HepG2 (cell line): Measurements from ENCODE around the gene KIF19. TPM values are rescaled to one million over a fixed set of nuclear protein-coding genes. Genes with fewer than 3 reads are reported as not detected.
A peak's percentile ranks its signal among the peaks of the same experiment; 100 is the strongest.

Experiments used
- CTCF ChIP-seq: sonication (generic); formaldehyde crosslinking; IDR thresholded peaks from 2 replicates; pipeline ENCODE4 v1.5.0; 2020; ENCODE audit warnings: mild to moderate bottlenecking, missing genetic modification reagents, moderate library complexity
- ETV5 ChIP-seq: IDR thresholded peaks from 2 replicates; pipeline ENCODE4 v1.6.1; 2018; ENCODE audit warnings: missing biosample characterization, missing genetic modification reagents, inconsistent platforms, borderline replicate concordance
- PAX8 ChIP-seq: sonication (generic); formaldehyde crosslinking; IDR thresholded peaks from 2 replicates; pipeline ENCODE4 v1.8.0; 2022; ENCODE audit warnings: mild to moderate bottlenecking, missing genetic modification reagents, borderline replicate concordance
- SUZ12 ChIP-seq: fragments of 150-350 bp; IDR thresholded peaks from 2 replicates; pipeline ENCODE4 v1.6.1; 2014; ENCODE audit warnings: low read depth, low read length
- THRA ChIP-seq: sonication (generic); formaldehyde crosslinking; IDR thresholded peaks from 2 replicates; pipeline ENCODE4 v1.4.0; 2020; ENCODE audit warnings: missing genetic modification reagents, borderline replicate concordance
- TP53 ChIP-seq: sonication (generic); formaldehyde crosslinking; conservative IDR thresholded peaks from 2 replicates; pipeline ENCODE4 v1.4.0; 2020; ENCODE audit warnings: missing genetic modification reagents
- ZNF121 ChIP-seq: sonication (generic); formaldehyde crosslinking; IDR thresholded peaks from 2 replicates; pipeline ENCODE4 v1.5.0; 2020; ENCODE audit warnings: mild to moderate bottlenecking, missing genetic modification reagents
- ZNF280B ChIP-seq: sonication (generic); formaldehyde crosslinking; IDR thresholded peaks from 2 replicates; pipeline ENCODE4 v1.5.0; 2020; ENCODE audit warnings: missing genetic modification reagents, mild to moderate bottlenecking, borderline replicate concordance
- ZNF281 ChIP-seq: sonication (generic); formaldehyde crosslinking; IDR thresholded peaks from 2 replicates; pipeline ENCODE4 v1.4.0; 2020; ENCODE audit warnings: missing genetic modification reagents, borderline replicate concordance
- ZNF34 ChIP-seq: sonication (generic); formaldehyde crosslinking; IDR thresholded peaks from 2 replicates; pipeline ENCODE4 v1.4.0; 2020; ENCODE audit warnings: mild to moderate bottlenecking, missing genetic modification reagents, borderline replicate concordance
- ZNF609 ChIP-seq: sonication (generic); formaldehyde crosslinking; IDR thresholded peaks from 2 replicates; pipeline ENCODE4 v1.4.0; 2020; ENCODE audit warnings: mild to moderate bottlenecking, missing genetic modification reagents, borderline replicate concordance
- polyA plus RNA-seq, 8 experiments: library from polyadenylated mRNA; depleted of rRNA in 3 of 8; stranded (reverse) in 7 of 8; unstranded in 1 of 8; fragments of >200 nt; fragmentation: Illumina TruSeq in 4 of 8; extraction: Trizol in 4 of 8; gene quantifications; 2 replicates each; pipeline versions ENCODE4 v1.2.1 to v1.2.3, GENCODE V29; 2011 to 2016; ENCODE audit warnings: low read depth in 4 of 8, missing spikeins in 1 of 8, mixed read lengths in 1 of 8; ENCODE audit not compliant: insufficient read depth in 1 of 8
- total RNA-seq, 5 experiments: library from RNA; depleted of rRNA; stranded (reverse); fragments of >200 nt; fragmentation: Illumina TruSeq; extraction: Trizol; gene quantifications; 2 replicates each; pipeline ENCODE4 v1.2.3, GENCODE V29; 2016; ENCODE audit warnings: low read depth in 1 of 5

The KIF19 gene
- total and polyA plus RNA-seq, 2 of the 13 experiments (the other 11 are each of a cell fraction or from before 2014, with no cell fraction given), result not detected

- TF ChIP-seq ZNF609, result 0 out of 2 replicates have a peak, but pooled peaks have one; percentile 22
- TF ChIP-seq PAX8, result no peak
- no peak for TF ChIP-seq ZNF34 (CRISPR knock-in tag)
- 0 out of 2 replicates have a peak, but pooled peaks have one; percentile 15 for TF ChIP-seq SUZ12
- 0 out of 2 replicates have a peak, but pooled peaks have one; percentile 24 for TF ChIP-seq ZNF280B (CRISPR knock-in tag)
- TF ChIP-seq ETV5 (CRISPR knock-in tag), result no peak
- TF ChIP-seq CTCF (CRISPR knock-in tag), result peak; percentile 93
- no peak for TF ChIP-seq TP53 (CRISPR knock-in tag)
- no peak for TF ChIP-seq ZNF281 (CRISPR knock-in tag)
- peak; percentile 31; the same call in 1 of the 2 replicates for TF ChIP-seq ZNF121 (CRISPR knock-in tag)
- TF ChIP-seq THRA (CRISPR knock-in tag), result 0 out of 2 replicates have a peak, but pooled peaks have one; percentile 25
Observed at GRCh38 chr17:74361230-74362068, 35.4 kb downstream of the KIF19 start, which contains the start of gene BTBD17 (continued).
